Middle frontal gyrus (tissue), 1 donor: ENCODE measurements around the gene KCNB1.

Source experiments
- DNase-seq: peaks from one replicate; pipeline ENCODE4 v3.0.0-alpha.2; 2015; ENCODE audit warnings: low spot score; ENCODE audit errors: extremely low spot score

The KCNB1 gene

DNA sequence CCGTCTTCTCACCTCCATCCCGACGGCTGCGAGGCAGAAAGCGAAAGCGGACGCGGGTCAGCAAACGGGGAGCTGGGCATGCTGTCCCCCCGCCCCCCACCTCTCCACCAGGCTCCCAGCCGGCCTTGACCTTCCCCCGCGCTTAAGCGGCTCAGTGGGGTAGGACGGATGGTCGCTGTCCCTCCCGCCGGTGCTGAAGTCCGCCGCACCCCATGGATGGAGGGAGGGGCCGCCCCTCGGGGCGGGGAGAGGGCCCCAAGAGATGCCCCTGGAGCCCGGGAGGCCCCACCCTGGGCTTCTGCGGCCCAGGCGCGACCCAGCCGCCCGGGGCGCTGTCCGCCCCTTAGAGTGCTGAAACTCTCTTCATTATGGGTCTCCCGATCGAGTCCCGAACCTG lies at the start of gene KCNB1:
Gene KCNB1 (minus strand): TSS at position 48 of the 397 bp plus-strand sequence. CDS start 188 bp downstream, outside the sequence.
- no peak for DNase-seq

- DNase-seq: no peak
Measured at GRCh38 chr20:49529470-49529869, 47.0 kb upstream of the KCNB1 start.

- no peak for DNase-seq
Measured at GRCh38 chr20:49526568-49526967, 44.1 kb upstream of the KCNB1 start.

DNA sequence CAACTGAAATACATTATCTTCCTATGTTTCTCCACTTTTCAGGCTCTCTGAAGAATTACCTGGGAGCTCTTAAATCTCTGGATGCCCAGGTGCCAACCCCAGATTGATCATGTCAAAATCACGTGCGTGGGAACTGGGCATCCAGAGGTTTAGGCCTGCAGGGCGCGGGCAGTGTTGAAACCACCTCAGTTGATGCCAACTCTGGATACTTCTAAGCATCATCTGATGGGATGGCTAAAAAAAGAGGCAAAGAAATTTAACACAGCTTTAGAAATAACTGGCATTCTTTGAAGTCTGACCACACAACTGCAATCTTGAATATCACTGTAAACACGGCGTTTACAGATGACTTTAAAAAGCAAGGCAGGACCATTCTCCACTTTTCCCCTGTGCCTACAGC lies 43.6 kb upstream of the KCNB1 start:
- DNase-seq: no peak

- no peak for DNase-seq
Measured at GRCh38 chr20:49523767-49524360, 41.4 kb upstream of the KCNB1 start.

- no peak for DNase-seq
Measured at GRCh38 chr20:49521356-49521755, 38.9 kb upstream of the KCNB1 start.

GRCh38 chr20:49519777-49520359 lies 37.4 kb upstream of the KCNB1 start:
- no peak for DNase-seq

- no peak for DNase-seq
Measured at GRCh38 chr20:49519212-49519712, 36.8 kb upstream of the KCNB1 start.

GRCh38 chr20:49518576-49518975 lies 36.1 kb upstream of the KCNB1 start:
- DNase-seq: no peak

- DNase-seq: no peak
Measured at GRCh38 chr20:49517805-49518100, 35.3 kb upstream of the KCNB1 start.

DNA sequence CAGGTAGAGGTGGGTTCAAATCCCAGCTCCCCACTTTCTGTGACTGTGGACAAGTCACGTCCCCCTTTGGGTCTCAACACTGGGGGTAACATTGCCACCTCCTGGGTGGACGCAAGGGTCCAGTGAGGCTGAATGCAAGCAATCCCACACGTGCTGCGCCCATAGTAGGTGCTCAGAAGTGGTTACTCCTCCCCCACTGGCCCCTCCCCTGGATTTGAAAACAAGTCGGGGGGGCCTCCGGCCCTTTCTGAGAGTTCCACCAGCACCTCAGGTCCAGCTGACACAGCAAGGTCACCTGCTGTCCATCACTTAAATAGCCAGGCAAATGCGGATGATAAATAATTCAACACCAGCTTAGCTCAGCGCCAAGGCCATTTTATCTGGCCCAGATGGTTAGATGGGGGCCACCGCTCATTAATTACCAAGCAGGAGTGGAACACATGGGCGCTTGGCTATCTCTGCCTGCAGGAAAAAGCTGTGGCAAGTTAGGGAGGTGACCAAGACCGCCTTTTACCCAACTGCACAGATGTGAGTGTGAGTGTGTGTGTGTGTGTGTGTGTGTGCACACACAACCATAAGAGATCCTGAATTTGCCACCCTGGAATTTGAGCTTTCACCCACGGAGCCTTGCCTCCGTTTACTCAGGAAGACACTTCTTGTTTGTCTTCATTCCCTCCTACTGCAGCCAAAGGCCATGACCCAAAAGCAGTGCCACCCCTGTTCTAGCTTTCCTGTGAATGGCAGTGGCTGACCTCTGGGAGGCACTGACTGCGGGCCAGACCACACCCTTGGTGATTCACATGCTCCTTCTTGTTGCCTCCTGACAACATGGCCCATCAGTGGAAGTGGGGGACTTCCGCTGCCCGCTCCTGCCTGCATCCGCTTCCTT lies 34.7 kb upstream of the KCNB1 start:
- no peak for DNase-seq

DNA sequence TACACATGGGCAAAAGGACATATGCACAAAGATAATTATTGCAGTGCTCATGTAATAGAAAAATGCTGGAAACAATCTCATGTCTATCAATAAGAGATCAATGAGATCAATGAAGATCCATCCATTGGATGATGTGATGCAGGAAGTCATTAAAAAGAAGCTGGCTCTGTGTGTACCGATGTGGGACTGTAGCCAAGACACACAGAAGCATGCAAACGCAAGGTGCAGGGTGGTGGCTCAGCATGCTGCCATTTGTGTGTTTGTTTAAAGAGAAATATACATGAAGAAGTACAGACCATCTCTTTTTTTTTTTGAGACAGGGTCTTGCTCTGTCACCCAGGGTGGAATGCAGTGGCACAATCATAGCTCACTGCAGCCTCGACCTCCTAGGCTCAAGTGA lies 33.1 kb upstream of the KCNB1 start:
- DNase-seq: no peak

- no peak for DNase-seq
Measured at GRCh38 chr20:49513517-49513916, 31.0 kb upstream of the KCNB1 start.

DNA sequence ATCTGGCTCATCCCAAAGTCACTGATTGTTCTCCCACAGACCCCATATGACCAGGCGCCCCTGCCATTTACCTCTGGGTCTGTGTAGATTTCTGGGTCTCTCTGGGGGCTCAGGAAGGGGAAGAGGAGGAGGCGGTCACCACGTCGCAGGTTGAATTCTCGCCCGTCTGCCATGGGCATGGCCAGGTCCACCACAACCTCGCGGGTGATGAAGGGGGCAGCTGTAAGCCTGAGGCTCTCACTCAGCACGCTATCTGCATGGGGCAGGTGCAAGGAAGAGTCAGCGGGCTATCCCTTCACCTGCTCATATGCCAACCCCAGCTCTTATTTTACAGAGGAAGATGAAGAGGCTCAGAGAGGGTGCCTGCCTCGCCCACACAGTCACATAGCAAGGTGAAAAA lies 30.5 kb upstream of the KCNB1 start:
- DNase-seq: no peak

DNA sequence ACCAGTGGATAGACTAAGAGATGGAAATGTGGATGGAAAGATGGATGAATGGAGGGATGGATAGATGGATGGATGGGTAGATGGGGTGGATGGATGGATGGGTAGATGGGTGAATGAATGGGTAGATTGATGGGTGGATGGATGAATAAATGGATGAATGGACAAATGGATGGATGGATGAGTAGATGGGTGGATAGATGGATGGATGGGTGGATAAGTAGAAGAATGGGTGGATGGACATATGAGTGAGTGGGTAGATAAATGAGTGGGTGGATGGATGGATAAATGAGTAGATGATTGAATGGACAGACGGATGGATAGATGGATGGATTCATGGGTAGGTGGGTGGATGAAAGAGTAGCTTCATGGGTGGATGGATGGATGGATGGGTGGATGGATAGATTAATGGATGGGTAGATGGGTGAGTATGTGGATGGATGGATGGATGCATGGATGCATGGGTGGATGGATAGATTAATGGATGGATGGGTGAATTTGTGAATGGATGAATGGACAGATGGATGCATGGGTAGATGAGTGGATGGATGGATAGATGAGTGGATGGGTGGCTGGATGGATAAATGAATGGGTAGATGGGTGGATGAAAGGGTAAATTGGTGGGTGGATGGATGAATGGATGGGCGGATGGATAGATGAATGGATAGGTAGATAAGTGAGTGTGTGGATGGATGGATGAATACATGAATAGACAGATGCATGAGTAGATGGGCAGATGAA lies 29.5 kb upstream of the KCNB1 start:
- no peak for DNase-seq

- no peak for DNase-seq
Measured at GRCh38 chr20:49510562-49511122, 28.2 kb upstream of the KCNB1 start.

GRCh38 chr20:49508435-49509199 lies 26.1 kb upstream of the KCNB1 start:
- DNase-seq: peak; percentile 50

GRCh38 chr20:49507741-49508434 lies 25.4 kb upstream of the KCNB1 start:
- no peak for DNase-seq

DNA sequence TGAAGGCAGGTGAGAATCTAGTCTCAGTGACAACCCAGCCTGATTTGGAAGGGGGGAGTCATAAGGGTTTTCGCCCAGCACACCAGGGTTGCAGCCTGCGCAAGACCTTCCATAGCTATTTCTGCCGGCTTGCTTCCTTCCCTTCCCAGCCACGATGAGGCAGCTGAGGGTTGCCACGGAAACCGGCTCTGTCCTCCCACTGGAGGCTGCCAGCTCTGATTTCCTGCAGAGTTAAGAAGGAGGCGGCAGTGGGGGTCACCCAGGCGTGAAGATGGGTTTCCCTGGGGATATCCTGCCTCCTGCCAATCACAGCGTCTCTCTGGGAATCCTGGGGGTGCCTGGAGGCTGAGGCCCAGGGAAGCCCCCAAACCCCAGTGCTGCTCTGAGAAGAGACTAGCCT lies 23.1 kb upstream of the KCNB1 start:
- peak; percentile 34 for DNase-seq

GRCh38 chr20:49503176-49503575 lies 20.7 kb upstream of the KCNB1 start:
- no peak for DNase-seq
